GM13977 (cell line): ENCODE data around the gene SLAMF7.
"Not testable (repeated sequence)": the region's sequence is repeated elsewhere in the genome, so short reads cannot be mapped to it uniquely, and the experiment has no call there.

Experiments used
- DNase-seq: peaks from one replicate; pipeline ENCODE4 v3.0.0; 2012; ENCODE audit warnings: low spot score
- CTCF ChIP-seq: IDR thresholded peaks from 2 replicates; pipeline ENCODE4 v1.5.1; 2012; ENCODE audit warnings: mild to moderate bottlenecking, control low read depth; ENCODE audit not compliant: insufficient read depth; ENCODE audit errors: extremely low read depth, missing control alignments
- in situ Hi-C: fragments of 300-500 bp; cut with MboI; formaldehyde crosslinking; loops from one replicate; pipeline ENCODE4 v1.12.0; 2022; ENCODE audit warnings: low sequenced_read_pairs, low pct_unique_long_range_greater_than_20kb, mixed read lengths, inconsistent platforms; ENCODE audit not compliant: unreplicated experiment

SLAMF7 gene

GRCh38 chr1:160777486-160778089 is 38.5 kb downstream of the SLAMF7 start:
- in situ Hi-C loops = loop anchor here (10.0 kb wide), 1 partner anchor 57 kb away; no protein-coding TSS in a partner anchor
- DNase-seq = peak; percentile 39
- TF ChIP-seq CTCF = peak; percentile 75

DNA sequence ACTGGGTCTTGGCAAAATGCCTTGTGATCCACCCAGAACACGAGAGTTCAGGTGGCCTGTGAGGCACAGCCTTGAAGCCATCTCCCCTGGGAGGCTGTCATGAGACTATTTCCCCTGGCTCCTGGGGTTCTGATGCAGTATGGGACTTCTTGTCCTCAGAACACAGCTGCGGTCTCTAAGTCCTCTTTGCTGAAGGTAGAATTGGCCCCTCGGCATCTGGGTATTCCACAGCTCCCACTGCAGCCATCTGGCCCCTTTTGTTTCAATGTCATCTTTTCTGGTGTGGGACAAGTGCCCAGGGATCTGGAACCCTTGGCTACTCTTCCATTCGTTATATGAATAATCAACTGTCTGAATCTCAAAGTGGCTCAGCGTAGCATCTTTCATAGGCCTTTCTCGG is 39.9 kb downstream of the SLAMF7 start:
- in situ Hi-C loops = loop anchor here (10.0 kb wide), 1 partner anchor 56 kb away; no protein-coding TSS in a partner anchor
- TF ChIP-seq CTCF = no peak
- DNase-seq = no peak

GRCh38 chr1:160779626-160780397 is 40.8 kb downstream of the SLAMF7 start:
- no peak for DNase-seq
- TF ChIP-seq CTCF = peak; percentile 78
- in situ Hi-C loops = loop anchor here (10.0 kb wide), 1 partner anchor 55 kb away; no protein-coding TSS in a partner anchor

DNA sequence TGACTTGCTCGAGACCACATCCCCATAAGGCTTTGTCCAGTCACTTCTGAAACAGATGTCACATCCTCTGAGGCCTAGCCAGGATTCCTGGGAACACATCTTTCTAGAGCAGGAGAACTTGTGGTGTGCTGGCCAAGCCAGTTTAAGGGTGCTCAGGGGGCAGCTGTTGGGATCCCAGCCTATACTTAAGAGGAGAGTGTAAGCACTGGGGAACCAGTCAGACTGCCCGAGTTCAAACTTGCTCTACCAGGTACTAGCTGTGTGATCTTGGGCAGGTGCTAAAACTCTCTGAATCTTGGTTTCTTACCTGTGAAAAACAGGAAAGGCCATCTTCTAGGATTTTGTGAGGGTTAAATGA is 41.3 kb downstream of the SLAMF7 start:
- no peak for DNase-seq
- in situ Hi-C loops = no loop called here
- no peak for TF ChIP-seq CTCF

- TF ChIP-seq CTCF = no peak
Measured at GRCh38 chr1:160781186-160781766, 42.2 kb downstream of the SLAMF7 start.

GRCh38 chr1:160781914-160782689 is 43.1 kb downstream of the SLAMF7 start:
- in situ Hi-C loops = no loop called here
- no peak for TF ChIP-seq CTCF
- DNase-seq = peak; percentile 53

More at GRCh38 chr1:160781186-160781766, 42.2 kb downstream of the SLAMF7 start:
- in situ Hi-C loops = no loop called here
- DNase-seq = no peak

DNA sequence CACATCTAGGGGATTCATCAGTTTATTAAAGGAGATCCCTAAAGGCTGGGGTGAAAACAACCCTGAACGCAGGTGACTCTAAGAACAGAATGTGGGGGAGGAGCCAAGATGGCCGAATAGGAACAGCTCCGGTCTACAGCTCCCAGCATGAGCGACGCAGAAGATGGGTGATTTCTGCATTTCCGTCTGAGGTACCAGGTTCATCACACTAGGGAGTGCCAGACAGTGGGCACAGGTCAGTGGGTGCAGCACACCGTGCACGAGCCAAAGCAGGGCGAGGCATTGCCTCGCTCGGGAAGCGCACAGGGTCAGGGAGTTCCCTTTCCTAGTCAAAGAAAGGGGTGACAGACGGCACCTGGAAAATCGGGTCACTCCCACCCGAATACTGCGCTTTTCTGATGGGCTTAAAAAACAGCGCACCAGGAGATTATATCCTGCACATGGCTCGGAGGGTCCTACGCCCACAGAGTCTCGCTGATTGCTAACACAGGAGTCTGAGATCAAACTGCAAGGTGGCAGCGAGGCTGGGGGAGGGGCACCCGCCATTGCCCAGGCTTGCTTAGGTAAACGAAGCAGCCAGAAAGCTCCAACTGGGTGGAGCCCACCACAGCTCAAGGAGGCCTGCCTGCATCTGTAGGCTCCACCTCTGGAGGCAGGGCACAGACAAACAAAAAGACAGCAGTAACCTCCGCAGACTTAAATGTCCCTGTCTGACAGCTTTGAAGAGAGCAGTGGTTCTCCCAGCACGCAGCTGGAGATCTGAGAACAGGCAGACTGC is 44.1 kb downstream of the SLAMF7 start:
- in situ Hi-C loops, DNase-seq: not testable (repeated sequence)
